ENCODE data around the gene PGBD5.

Gene PGBD5

DNA sequence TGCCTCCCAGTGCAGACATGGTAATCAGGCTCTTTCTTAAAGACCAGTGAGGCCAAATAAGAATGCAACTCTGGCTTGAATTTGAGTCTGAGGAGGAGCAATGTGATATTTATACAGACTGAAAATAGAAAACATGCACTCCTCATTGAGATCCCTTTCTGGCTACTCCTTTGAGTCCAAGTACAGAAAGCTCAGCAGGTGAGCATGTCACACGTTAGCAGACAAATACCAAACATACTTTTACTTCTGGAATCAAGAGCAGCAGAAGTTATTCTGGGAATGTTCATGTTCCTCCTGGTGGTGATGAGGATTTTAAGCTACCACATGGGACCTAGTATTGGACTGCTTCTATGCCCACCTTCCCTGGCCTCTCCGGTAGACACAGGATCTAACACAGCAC, 48.3 kb downstream of the PGBD5 start:
- no peak overlapping the region for H3K4me3 ChIP-seq (ENCODE audit: low read depth, low read length)

DNA sequence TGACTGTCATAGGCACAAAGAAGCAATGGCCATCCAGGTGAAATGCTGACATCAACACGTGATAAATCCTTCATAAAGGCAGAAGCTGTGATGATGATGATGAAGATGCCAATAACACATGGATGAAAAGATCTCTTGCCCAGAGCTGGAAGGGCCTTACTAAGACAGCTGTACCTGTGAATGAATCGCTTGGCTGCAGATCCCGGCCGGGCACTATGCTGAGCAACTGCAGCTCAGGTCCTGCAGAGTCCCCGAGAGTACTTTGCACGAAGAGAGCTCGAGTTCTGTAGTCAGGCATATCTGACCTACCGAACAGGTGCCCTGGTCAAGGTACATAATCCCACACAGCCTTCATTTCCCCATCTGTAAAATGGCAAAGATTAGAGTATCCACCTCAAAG, 48.8 kb downstream of the PGBD5 start:
- no peak overlapping the region for H3K4me3 ChIP-seq (ENCODE audit: low read depth, low read length)

DNA sequence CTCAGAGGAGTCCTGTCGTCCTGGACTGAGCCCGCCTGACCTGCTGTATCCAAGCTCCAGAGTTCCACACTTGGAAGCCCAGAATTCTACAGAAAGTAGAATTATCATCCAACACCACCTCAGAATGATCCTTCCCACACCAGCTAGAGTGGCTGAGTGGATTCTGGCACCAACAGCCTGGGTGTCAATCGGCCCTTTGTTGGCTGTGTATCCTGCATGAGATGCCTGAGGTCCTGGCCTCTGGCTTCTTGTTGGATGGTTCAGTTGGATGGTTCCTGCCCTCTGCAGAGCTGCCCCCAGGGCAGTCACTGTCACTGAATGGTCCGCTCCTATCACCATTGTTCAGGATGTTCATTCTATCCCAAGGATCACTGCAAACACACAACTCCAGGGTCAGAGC, 49.8 kb downstream of the PGBD5 start:
- H3K4me3 ChIP-seq (ENCODE audit: low read depth, low read length), result no peak overlapping the region

DNA sequence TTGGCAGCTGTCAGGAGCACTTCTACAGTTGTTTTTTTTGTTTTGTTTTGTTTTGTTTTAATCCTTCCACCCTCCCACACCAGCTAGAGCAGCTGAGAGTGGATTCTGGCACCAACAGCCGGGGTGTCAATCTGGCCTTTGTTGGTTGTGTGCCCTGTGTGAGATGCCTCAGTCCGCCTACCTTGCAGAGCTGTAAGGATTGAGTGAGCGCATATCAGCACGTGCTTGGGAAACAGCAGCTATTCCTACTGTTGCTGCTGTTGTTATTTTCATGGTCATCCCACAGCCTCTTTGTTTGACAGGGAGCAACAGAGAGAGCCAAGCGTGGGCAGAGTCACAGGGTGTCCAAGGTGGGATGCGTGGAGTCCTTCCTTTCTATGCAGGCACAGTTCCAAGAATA, 50.4 kb downstream of the PGBD5 start:
- no peak overlapping the region for H3K4me3 ChIP-seq (ENCODE audit: low read depth, low read length)

DNA sequence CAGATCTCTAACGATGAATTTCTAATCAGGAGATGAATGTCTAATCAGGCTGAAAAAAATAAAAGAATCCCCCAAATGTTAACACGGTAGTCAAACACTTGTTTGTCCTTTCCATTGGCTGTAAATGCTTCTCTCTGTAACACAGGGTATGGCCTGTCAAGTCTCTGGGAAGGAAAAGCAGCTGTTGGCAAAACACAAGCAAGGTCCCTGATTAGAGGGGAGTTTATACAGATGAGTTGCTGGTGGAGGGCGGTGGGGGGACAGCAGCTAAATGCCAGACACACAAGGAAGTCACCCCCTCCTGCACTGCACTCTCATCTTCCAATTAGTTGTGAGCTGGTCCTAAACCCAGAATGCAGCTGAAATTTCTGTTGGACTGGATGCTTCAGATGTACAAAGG, 51.0 kb downstream of the PGBD5 start:
- no peak overlapping the region for H3K4me3 ChIP-seq (ENCODE audit: low read depth, low read length)

DNA sequence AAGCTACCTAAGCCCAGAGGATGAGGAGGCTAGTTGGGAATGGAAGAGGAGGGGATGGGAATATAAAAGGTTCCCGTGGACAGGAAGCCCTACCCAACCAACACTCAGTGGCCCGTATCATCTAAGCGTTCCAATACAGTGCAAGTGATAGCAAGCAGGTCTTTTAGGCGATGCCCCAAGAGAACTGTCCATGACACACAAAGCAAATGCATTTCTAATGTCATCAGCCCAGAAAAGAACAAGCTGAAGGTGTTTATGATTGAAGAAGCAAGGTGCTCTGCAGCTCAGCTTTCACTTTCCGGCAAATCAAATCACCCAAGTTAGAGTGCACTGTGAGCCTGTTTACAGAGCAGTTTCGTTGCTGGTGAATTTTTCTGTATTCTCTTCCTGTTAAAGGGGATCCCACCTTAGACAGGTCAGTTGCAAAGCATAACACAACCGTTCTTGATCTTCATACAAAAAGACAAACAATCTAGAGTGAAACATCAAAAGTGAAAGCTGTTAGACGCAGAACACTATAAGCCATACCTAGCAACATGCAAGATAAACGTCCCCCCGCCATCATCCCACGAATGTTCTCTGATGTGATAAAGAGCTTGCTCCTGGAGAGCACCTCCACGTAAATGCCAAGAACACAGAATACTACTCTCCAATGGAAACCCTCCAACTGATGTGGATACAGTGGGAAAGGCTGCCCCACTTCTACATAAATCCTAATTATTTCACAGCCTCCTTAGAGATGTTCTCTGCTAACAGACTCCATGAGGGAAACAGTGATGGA, 54.0 kb downstream of the PGBD5 start:
- H3K4me3 ChIP-seq (ENCODE audit: low read depth, low read length), result no peak overlapping the region

DNA sequence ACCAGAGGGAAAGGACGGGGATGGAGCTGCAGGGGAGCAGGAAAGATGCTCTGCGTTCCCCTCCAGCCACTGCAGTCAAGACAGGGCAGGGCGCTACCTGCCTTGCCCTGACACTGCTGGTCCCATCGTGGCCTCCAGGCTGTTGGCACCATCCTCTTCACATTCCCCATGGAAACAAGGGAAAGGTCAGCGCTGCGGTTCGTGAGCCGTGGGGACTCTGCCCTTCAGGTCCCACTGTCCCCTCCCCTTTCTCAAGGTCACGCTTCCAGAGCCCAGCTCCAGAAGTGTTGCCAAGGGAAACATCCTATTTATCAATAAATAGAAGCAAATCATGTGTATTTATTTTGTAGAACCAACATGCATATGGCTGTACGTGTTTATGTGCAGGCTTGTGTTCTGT, 56.0 kb downstream of the PGBD5 start:
- H3K4me3 ChIP-seq (ENCODE audit: low read depth, low read length), result no peak overlapping the region

DNA sequence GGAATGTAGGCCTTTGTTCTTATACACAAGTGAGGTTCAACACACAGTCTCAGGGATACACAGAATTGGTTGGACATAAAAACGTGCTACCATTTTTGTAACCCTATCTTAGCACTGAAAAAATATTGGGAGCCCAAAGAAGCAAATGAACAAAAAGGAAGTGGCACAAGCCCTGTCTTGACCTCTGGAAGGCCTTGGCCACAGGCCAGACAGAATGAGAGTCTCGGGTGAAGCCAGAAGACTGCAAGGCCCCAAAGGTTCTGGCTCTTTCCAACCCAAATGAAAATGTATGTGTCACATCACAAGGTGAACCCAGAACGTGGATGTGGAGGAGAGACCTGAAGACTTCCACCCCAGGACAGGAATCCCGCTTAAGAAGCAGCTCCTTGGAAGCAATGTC, 57.3 kb downstream of the PGBD5 start:
- H3K4me3 ChIP-seq (ENCODE audit: low read depth, low read length), result no peak overlapping the region

DNA sequence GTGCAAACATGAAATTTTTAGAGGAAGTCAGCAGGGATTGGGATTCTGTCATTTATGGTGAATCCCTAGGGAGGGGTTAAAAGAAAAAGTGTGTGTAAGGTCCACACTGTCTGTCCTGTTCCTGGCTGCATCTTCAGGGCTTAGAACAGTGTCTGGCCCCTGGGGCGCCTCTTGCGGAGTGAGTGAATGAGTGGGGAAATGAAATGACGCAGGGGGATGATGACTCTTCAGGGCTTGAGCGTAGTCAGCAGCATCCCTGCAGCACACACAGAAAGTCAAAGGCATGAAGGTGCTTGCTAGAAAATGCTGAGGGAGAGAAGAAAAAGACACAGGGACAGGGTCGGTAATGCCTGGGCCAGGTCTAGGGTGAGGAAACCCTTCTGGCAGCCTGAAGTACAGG, 57.8 kb downstream of the PGBD5 start:
- no peak overlapping the region for H3K4me3 ChIP-seq (ENCODE audit: low read depth, low read length)

DNA sequence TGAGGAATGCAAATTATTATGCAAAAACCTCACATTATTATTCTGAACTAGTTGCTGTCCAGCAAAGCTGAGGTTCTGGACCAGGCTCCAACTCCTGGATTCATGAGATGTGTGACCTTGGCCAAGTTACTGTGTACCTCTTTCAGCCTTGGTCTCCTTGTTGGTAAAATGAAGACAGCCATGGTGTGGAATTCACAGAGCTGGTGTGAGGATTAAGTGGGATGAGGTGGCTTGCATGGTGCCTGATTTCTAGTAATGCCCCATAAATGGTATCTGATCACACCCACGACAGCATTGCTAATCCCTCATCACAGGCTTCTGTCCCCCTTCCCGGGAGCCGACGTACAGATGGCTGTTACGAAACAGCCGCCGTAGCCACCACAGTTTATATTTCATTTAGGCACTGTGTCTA, 59.6 kb downstream of the PGBD5 start:
- no peak overlapping the region for H3K4me3 ChIP-seq (ENCODE audit: low read depth, low read length)

DNA sequence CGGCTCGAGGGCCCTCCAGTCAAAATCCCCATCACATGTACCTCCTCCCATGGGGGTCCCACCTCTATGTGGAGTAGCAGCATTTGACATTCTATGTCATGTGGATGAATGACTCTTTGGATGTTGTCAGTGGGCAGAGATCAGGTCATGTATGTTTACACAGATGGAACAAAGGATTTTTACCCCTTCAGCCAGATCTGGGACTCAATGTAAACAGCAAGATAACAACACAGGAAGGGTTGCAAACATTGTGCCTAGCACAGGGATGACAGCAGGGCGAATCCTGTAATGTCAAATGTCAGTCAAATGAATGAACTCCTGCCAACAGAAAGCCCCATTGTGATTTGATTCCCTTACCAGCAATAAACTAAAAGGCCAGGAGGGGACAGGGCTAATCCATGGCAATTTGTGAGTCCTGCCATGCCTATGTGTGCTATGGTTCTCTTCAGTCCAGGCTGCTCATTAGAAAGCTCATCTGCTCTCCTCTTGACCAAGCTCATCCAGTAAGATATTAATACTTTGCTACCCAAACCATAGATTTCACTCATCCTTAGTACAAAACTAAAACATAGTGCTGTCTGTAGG, 60.3 kb downstream of the PGBD5 start:
- no peak overlapping the region for H3K4me3 ChIP-seq (ENCODE audit: low read depth, low read length)

DNA sequence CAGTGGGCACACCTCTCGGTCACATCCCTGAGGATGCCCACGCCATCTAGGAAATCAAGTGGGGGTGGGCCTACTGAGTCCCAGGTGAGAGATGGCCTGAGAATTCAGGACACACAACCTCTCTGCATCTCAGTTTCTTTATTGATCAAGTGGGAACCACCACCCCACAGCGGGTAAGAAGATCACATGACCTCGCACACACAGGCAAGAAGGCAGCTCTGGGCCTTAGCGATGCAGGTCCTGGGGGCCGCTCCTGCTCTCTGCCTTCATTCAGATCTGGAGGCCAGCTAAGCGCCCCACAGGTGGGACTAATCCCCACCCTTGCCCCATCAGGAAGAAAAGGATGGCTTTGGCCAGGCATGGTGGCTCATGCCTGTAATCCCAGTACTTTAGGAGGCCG, 63.2 kb downstream of the PGBD5 start:
- no peak overlapping the region for H3K4me3 ChIP-seq (ENCODE audit: low read depth, low read length)

DNA sequence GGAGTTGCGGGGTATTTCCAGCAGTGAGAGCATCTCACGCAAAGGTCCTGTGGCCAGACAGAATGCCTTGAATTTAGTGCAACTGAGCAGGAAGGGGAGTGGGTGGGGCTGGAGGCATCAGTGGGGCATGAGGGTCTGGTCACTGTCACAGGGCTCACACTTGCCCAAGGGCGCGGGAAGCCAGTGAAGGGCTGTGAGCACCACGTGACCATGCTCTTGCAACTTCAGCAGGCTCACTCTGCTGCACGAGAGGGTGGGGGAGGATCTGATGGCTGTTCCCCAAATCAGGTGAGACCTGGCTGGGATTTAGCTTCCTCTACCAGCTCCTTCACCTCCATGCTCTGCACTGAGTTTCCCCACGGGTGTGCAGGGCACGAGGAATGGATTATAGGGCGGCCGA, 64.2 kb downstream of the PGBD5 start:
- no peak overlapping the region for H3K4me3 ChIP-seq (ENCODE audit: low read depth, low read length)

DNA sequence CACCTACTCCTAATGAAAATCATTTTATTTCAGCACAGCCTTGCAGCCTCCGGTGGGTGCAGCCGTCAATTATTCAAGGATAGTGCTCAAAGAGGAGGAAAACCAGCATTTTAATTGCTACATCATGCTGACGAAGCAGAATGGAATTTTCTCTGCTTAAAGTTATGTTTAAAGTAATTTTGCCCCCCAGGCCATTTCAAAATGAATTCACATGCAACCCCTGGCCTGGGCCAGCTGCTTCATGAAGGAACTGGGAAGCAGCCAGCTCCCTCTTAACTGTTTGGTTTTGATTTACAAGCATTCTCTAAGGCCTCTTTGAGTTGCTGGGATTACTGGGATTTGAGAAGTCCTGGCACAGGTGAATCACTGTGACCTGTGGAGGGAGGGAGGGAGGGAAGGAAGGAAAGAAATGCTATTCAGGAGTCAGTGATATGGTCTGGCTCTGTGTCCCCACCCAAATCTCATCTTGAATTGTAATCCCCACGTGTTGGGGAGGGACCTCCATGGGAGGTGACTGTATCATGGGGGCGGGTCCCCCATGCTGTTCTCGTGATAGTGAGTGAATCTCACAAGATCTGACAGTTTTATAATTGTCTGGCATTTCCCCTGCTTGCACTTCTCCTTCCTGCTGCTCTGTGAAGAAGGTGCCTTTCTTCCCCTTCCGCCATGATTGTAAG, 66.0 kb downstream of the PGBD5 start:
- H3K4me3 ChIP-seq (ENCODE audit: low read depth, low read length), result no peak overlapping the region

DNA sequence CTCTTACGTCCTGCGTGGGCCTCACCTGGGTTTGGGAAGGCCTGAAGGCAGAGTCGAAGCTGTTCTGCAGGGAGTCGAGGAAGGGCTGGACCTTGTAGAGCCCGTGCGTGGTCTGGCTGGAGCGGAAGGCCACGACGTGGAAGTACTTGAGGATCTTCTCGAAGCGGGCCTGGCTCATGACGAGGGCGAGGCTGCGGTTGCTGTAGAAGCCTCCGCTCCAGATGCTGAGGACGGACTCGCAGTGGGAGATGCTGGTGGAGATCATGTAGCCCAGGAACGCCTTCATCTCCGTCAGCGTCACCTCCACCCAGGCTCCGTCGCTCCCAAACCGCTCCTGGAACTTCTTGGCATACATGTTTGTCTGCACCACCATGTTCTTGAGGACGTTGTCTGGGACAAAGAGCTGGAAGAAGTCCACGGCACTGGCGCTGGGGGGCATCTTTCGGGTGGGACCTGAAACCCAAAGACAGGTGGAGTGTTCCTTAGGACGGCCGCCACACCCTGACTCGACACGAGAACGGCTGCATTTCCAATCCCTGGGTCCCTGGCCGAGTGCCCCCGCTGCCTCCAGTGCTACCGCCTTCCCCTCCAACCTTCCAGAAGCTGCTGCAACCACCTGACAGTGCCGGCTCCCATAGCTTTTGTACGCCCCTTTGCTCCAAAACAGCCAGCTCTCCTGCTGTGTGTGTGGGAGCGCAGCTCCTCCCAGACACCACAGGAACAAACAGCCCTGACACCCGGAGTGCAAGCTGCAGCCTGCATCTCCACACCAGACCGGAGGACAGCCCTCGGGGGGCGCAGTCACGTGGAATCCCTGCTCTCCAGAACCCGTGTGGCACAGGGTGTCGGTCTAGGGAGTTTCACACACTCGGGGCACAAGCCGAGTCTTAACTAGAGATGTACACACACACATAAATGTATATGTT, 69.0 kb downstream of the PGBD5 start:
- H3K4me3 ChIP-seq (ENCODE audit: low read depth, low read length), result no peak overlapping the region

DNA sequence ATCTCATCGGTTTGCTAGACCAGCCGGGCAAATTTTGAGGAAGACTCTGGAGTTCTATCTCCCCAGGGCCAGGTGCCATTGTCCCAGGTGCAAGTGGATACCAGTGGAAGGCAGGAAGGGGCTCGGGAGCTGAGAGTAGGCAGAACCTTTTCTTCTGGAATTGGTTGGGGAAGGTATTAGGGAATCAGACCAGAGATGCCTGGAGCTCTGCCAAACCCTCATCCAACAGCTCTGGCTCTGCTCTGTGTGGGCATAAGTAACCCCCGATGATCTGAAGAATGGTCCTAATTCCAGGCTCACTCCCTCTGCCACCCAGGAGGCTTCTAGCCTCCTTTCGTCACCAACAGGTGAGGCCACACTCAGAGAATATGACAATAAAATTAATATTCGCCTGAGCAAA, 69.9 kb downstream of the PGBD5 start:
- no peak overlapping the region for H3K4me3 ChIP-seq (ENCODE audit: low read depth, low read length)

DNA sequence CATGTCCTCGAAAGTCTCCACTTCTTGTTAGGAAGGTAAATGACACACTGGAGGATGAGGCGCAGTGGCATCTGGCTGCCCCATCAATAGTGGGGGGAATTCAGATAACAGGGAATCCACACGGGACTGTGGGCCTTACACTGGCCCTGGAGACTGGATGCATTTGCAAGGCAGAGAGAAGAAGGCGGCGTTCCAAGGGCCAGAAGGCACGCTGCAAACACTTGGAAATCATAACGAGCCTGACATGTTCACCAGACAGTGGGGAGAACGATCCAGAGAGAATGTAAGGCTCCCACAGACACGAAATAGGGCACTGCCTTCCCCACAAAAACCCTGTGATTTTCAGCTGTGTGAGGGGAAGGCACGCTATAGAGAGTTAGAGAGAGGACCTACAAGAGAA, 70.5 kb downstream of the PGBD5 start:
- H3K4me3 ChIP-seq (ENCODE audit: low read depth, low read length), result no peak overlapping the region

DNA sequence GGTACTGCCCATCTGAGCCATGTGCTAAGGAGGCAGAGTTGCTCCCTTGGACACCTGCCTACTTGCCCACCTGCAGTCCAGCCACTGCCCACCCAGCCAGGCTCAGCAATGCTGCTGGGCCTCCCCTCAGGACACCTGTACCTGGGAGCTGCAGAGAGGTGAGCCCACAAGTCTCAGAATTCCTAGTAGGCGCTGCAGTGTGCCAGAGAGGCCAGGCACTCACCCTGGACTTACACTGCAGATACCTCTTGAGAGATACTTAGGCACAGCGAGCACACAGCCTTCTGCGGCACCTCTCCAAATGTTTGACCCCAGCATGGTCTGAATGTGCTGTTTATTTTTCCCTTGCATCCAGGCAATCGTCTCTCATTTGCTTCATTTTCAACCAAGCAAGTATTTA, 71.0 kb downstream of the PGBD5 start:
- no peak overlapping the region for H3K4me3 ChIP-seq (ENCODE audit: low read depth, low read length)

DNA sequence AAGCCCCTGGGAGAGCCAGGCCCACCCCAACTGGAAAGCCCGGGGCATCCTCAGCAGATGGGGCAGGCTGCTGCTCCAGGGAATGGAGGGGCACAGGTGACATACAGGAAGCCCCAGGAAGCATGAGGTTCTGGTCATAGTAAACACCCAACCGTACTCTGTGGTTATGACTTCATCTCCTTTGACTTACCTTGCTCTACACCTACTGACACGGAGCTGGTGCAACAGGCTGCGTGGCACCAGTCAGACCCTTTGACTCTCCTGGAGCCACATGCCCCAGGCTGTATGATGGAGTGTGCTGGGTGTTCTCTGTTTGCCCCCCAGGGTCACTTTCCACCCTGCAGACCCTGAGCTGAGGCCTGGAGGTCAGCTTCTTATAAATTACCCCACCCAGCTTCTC, 72.1 kb downstream of the PGBD5 start:
- H3K4me3 ChIP-seq (ENCODE audit: low read depth, low read length), result no peak overlapping the region

DNA sequence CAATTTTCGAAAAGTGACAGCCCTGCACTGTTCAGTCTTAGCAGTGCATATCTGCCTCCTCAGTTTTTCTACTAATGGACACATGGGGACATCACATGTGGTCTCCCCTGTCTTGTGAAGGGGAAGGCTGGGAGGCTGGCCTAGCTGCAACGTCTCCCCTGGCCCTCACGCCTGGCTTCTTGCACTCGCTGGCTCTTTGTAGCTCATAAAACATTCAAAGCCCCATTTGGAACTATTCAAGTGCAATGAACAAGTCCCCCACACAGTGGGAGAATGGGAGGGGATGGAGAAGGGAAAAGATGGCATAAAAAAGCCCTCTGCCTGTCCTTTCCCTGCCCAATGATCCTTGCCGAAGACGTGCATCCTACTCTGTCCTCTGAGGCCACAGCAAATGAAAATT, 73.6 kb downstream of the PGBD5 start:
- no peak overlapping the region for H3K4me3 ChIP-seq (ENCODE audit: low read depth, low read length)

DNA sequence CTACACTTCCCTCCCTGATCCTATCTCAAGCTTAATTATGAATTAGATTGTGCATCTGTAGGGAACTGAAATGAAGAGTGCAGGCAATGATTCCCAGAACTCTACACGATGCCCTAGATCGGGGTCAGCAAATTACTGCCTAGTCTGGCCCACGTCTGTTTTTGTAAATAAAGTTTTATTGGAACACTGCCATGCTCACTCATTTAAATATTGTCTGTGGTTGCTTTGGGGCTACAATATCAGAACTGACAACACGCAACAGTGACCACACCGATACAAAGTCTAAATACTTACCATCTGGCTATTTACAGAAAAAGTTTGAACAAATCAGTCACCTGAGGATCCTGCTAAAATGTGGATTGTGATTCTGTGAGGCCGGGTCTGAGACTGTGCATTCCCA, 74.1 kb downstream of the PGBD5 start:
- H3K4me3 ChIP-seq (ENCODE audit: low read depth, low read length), result no peak overlapping the region
